A673 (cell line): ENCODE data around the gene TANC1. TPM values are rescaled to one million over a fixed set of nuclear protein-coding genes. Genes with fewer than 3 reads are reported as not detected.

Source experiments
- BruUV-seq: library from RNA; stranded (reverse); fragments of 400-500 nt; replicated peaks from 2 replicates; lab custom pipeline; 2021; lab: Mats Ljungman, UMichigan
- CTCF ChIA-PET: fragments of 300-600 bp; sonication (Branson Sonifier 250); formaldehyde crosslinking; loops from one replicate; lab custom pipeline; 2022; ENCODE audit warnings: antibody characterized with exemption; lab: Charles Lee
- POLR2A ChIA-PET: fragments of 300-600 bp; sonication (Branson Sonifier 250); formaldehyde crosslinking; loops from one replicate; lab custom pipeline; 2022; ENCODE audit warnings: antibody characterized with exemption; ENCODE audit not compliant: low non-redundant PET; lab: Charles Lee
- DNase-seq: peaks from one replicate; pipeline ENCODE4 v3.0.0-alpha.2; 2015; ENCODE audit warnings: low spot score
- H3K27ac ChIP-seq: fragments of 200-600 bp; sonication (generic); 2 replicates; pipeline ENCODE4 v1.5.1; 2016; ENCODE audit warnings: mixed run types, low read depth, mild to moderate bottlenecking, mixed read lengths, antibody characterized with exemption, low read length; ENCODE audit not compliant: poor library complexity, severe bottlenecking
- H3K27me3 ChIP-seq: fragments of 200-600 bp; sonication (generic); replicated peaks from 2 replicates; pipeline ENCODE4 v1.6.1; 2017; ENCODE audit warnings: mixed run types, low read depth, mild to moderate bottlenecking, mixed read lengths, antibody characterized with exemption, low read length; ENCODE audit not compliant: insufficient read depth, poor library complexity
- H3K36me3 ChIP-seq: fragments of 200-600 bp; sonication (generic); 2 replicates; pipeline ENCODE4 v1.6.1; 2016; ENCODE audit warnings: mixed run types, mild to moderate bottlenecking, mixed read lengths, antibody characterized with exemption, low read length; ENCODE audit not compliant: insufficient read depth, poor library complexity, severe bottlenecking
- H3K4me1 ChIP-seq: fragments of 200-600 bp; sonication (generic); 2 replicates; pipeline ENCODE4 v1.6.1; 2017; ENCODE audit warnings: mixed run types, mild to moderate bottlenecking, mixed read lengths, antibody characterized with exemption, low read length; ENCODE audit not compliant: insufficient read depth, poor library complexity, severe bottlenecking
- H3K4me3 ChIP-seq: fragments of 200-600 bp; sonication (generic); 2 replicates; pipeline ENCODE4 v1.5.1; 2016; ENCODE audit warnings: low read depth, mixed run types, mild to moderate bottlenecking, mixed read lengths, low read length; ENCODE audit not compliant: poor library complexity, severe bottlenecking
- H3K9me3 ChIP-seq: fragments of 200-600 bp; sonication (generic); 2 replicates; pipeline ENCODE4 v1.6.1; 2016; ENCODE audit warnings: mixed run types, low read depth, mild to moderate bottlenecking, mixed read lengths, antibody characterized with exemption, low read length; ENCODE audit not compliant: poor library complexity, severe bottlenecking
- EZH2 ChIP-seq: fragments of 200-600 bp; sonication (generic); IDR thresholded peaks from 2 replicates; pipeline ENCODE4 v1.6.1; 2017; ENCODE audit warnings: borderline replicate concordance, low read depth, mild to moderate bottlenecking, mixed read lengths, antibody characterized with exemption, low read length; ENCODE audit not compliant: poor library complexity, severe bottlenecking
- intact Hi-C: fragments of 100-400 bp; cut with micrococcal nuclease; formaldehyde crosslinking; loops from one replicate; pipeline ENCODE4 v1.10.0; 2022; ENCODE audit not compliant: unreplicated experiment
- total RNA-seq: library from RNA; stranded (reverse); gene quantifications from 2 replicates; pipeline ENCODE4 v1.2.3, GENCODE V29; 2021
- TF ChIP-seq, protein P1 (sequence below): fragments of 300-800, 200-600 bp; sonication (generic); conservative IDR thresholded peaks from 2 replicates; pipeline ENCODE4 v1.5.1; 2017; ENCODE audit warnings: low read depth, mild to moderate bottlenecking, antibody characterized with exemption, low read length, moderate library complexity, mixed read lengths

TANC1 gene
- total RNA-seq, 1 experiment from 2014 or later: 9.0 TPM

DNA sequence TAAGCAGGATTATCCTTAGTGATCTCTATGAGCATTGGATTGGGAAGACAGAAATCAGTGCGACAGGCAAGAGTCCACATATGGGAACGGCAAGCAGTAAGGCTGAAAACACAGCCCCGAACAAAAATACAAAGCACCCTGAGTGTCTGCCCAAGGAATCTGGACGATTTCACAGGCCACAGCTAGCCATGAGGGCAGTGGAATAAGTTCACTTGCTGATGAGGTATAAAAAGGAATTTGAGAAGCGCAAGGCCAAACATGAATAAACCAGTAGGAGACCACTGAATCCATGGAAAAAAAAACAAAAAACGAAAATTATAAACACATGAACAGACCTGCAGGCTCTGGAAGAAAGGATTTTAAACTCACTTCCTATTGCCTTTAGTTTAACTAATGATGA lies 293.8 kb downstream of the TANC1 start:
- POLR2A ChIA-PET: no interaction called here
- intact Hi-C loops: no loop called here
- no peaks in the 10 kb centered on the region for H3K36me3 ChIP-seq
- H3K27ac ChIP-seq: no peak overlapping the region
- no TSS peak for BruUV-seq
- no peak for DNase-seq
- H3K27me3 ChIP-seq: no peaks in the 10 kb centered on the region
- TF ChIP-seq, protein P1, sequence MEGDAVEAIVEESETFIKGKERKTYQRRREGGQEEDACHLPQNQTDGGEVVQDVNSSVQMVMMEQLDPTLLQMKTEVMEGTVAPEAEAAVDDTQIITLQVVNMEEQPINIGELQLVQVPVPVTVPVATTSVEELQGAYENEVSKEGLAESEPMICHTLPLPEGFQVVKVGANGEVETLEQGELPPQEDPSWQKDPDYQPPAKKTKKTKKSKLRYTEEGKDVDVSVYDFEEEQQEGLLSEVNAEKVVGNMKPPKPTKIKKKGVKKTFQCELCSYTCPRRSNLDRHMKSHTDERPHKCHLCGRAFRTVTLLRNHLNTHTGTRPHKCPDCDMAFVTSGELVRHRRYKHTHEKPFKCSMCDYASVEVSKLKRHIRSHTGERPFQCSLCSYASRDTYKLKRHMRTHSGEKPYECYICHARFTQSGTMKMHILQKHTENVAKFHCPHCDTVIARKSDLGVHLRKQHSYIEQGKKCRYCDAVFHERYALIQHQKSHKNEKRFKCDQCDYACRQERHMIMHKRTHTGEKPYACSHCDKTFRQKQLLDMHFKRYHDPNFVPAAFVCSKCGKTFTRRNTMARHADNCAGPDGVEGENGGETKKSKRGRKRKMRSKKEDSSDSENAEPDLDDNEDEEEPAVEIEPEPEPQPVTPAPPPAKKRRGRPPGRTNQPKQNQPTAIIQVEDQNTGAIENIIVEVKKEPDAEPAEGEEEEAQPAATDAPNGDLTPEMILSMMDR: no peak
- no peak for TF ChIP-seq EZH2
- no peaks in the 10 kb centered on the region for H3K4me1 ChIP-seq
- CTCF ChIA-PET: interaction anchor here (0.6 kb wide), 1 partner anchor 581 kb away, joined by 3 read pairs; no protein-coding TSS in a partner anchor
- H3K9me3 ChIP-seq: no peaks in the 10 kb centered on the region
- no peak overlapping the region for H3K4me3 ChIP-seq

DNA sequence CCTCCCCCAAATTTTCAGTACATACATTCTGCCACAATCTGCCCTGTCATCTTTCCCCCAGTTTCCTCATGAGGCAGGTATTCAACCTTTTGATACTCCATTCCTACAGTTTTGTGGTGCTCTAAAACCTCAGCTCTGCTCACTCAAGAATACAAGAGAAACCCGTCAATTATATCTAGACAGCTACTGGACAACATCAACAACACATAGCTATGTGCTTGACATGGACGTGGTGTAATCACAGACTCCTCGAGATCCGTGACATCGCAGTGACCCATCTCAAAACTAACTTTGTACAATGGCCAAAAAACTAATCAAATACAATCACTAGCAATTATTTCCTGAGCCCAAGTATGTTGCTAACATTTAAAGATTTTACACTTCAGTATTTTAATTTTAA lies 294.5 kb downstream of the TANC1 start:
- CTCF ChIA-PET: interaction anchor here (0.6 kb wide), 1 partner anchor 582 kb away, joined by 3 read pairs; no protein-coding TSS in a partner anchor
- TF ChIP-seq, protein P1: no peak
- TF ChIP-seq EZH2: no peak
- POLR2A ChIA-PET: no interaction called here
- BruUV-seq: no TSS peak
- H3K9me3 ChIP-seq: no peaks in the 10 kb centered on the region
- no peaks in the 10 kb centered on the region for H3K36me3 ChIP-seq
- DNase-seq: no peak
- H3K27me3 ChIP-seq: no peaks in the 10 kb centered on the region
- intact Hi-C loops: no loop called here
- H3K4me1 ChIP-seq: no peaks in the 10 kb centered on the region
- no peak overlapping the region for H3K27ac ChIP-seq
- no peak overlapping the region for H3K4me3 ChIP-seq

DNA sequence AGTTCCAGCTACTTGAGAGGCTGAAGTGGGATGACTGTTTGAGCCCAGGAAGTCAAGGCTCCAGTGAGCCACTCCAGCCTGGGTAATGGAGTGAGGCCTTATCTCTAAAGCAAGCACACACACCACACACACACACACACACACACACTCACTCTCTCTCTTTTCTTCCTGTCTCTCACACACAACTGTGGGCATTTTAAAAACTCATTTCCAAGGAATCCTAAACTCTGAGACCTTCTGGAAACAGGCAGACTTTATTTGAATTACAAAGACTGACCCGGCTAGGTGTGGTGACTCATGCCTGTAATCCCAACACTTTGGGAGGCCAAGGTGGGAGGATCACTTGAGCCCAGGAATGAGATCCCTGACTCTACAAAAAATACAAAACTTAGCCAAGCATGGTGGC lies 296.7 kb downstream of the TANC1 start:
- POLR2A ChIA-PET: no interaction called here
- DNase-seq: no peak
- H3K4me3 ChIP-seq: no peak overlapping the region
- H3K36me3 ChIP-seq: no peaks in the 10 kb centered on the region
- CTCF ChIA-PET: no interaction called here
- TF ChIP-seq, protein P1: no peak
- no peak for TF ChIP-seq EZH2
- intact Hi-C loops: no loop called here
- no TSS peak for BruUV-seq
- H3K27ac ChIP-seq: no peak overlapping the region
- H3K9me3 ChIP-seq: no peaks in the 10 kb centered on the region
- H3K27me3 ChIP-seq: no peaks in the 10 kb centered on the region
- no peaks in the 10 kb centered on the region for H3K4me1 ChIP-seq
